SK-N-MC (cell line): ENCODE measurements around the gene GSG1L.
"Not testable (repeated sequence)": the region's sequence is repeated elsewhere in the genome, so short reads cannot be mapped to it uniquely, and the experiment has no call there.

ENCODE experiments used
- DNase-seq: peaks from one replicate; pipeline ENCODE4 v3.0.0-alpha.2; 2011; ENCODE audit warnings: low read depth, low spot score
- H3K27ac ChIP-seq: fragments of 200-600 bp; sonication (generic); 2 replicates; pipeline ENCODE4 v1.5.1; 2016; ENCODE audit warnings: mixed run types
- H3K36me3 ChIP-seq: fragments of 200-600 bp; sonication (generic); 2 replicates; pipeline ENCODE4 v1.6.1; 2017; ENCODE audit warnings: antibody characterized with exemption, low read length, mixed read lengths; ENCODE audit not compliant: insufficient read depth
- H3K4me3 ChIP-seq: fragments of 200-600 bp; sonication (generic); 2 replicates; pipeline ENCODE4 v1.5.1; 2016
- H3K9ac ChIP-seq: fragments of 200-600 bp; sonication (generic); 2 replicates; pipeline ENCODE4 v1.8.0; 2017; ENCODE audit warnings: mixed run types, mixed read lengths; ENCODE audit not compliant: insufficient read length
- H3K9me3 ChIP-seq: fragments of 200-600 bp; sonication (generic); 2 replicates; pipeline ENCODE4 v1.6.1; 2017; ENCODE audit warnings: low read depth, mild to moderate bottlenecking, antibody characterized with exemption, low read length, moderate library complexity, mixed read lengths
- EZH2 ChIP-seq: fragments of 200-600 bp; sonication (generic); IDR thresholded peaks from one replicate; pipeline ENCODE4 v1.6.1; 2017; ENCODE audit warnings: antibody characterized with exemption
- FOXP2 ChIP-seq: optimal IDR thresholded peaks from 2 replicates; pipeline ENCODE3; 2011; ENCODE audit warnings: mild to moderate bottlenecking, moderate library complexity; ENCODE audit not compliant: insufficient read depth; ENCODE audit errors: extremely low read length, control extremely low read depth
- POLR2AphosphoS5 ChIP-seq: IDR thresholded peaks from 2 replicates; pipeline ENCODE4 v1.6.1; 2012; ENCODE audit warnings: mild to moderate bottlenecking, low read depth, low read length, borderline replicate concordance

The GSG1L gene

DNA sequence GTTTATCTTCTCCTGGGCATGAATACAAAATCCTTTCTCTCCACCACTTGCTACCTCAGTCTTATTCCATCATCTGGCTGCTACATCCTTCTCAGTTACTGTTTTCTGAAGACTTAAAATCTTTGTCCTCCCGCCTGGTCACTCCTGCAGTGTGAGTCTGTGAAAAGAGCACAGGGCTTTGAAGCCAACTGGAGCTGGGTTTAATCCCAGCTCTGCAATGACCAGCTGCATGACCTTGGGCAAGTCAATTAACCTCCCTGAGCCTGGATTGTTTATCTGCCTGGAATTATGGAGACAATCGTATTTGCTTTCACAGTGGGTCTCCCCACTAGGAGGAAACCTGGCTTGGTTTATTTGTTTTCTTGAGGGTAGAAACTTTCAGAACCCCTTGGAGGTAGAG is 183.2 kb downstream of the GSG1L start:
- H3K27ac ChIP-seq = no peak overlapping the region
- H3K9me3 ChIP-seq = no peaks in the 10 kb centered on the region
- no peak overlapping the region for H3K4me3 ChIP-seq
- H3K9ac ChIP-seq = no peak overlapping the region
- TF ChIP-seq FOXP2 (no peak), POLR2AphosphoS5 (no peak), EZH2 (no peak)
- DNase-seq = no peak
- no peaks in the 10 kb centered on the region for H3K36me3 ChIP-seq

- Histone ChIP-seq H3K4me3 (no peak overlapping the region), H3K27ac (no peak overlapping the region), H3K9me3 (no peaks in the 10 kb centered on the region), H3K36me3 (no peaks in the 10 kb centered on the region), H3K9ac (no peak overlapping the region)
- no peak for DNase-seq
- TF ChIP-seq FOXP2 = no peak
- no peak for TF ChIP-seq EZH2
- no peak for TF ChIP-seq POLR2AphosphoS5
Observed at GRCh38 chr16:27879601-27880247, 183.8 kb downstream of the GSG1L start.

GRCh38 chr16:27872627-27873026 is 190.9 kb downstream of the GSG1L start:
- not testable (repeated sequence) for H3K9me3 ChIP-seq, H3K36me3 ChIP-seq, H3K27ac ChIP-seq, H3K4me3 ChIP-seq, DNase-seq, H3K9ac ChIP-seq

- TF ChIP-seq POLR2AphosphoS5 = no peak
- TF ChIP-seq FOXP2 = no peak
- no peak for TF ChIP-seq EZH2
- no peak overlapping the region for H3K9ac ChIP-seq
- H3K4me3 ChIP-seq = no peak overlapping the region
- DNase-seq = no peak
- H3K9me3 ChIP-seq = no peaks in the 10 kb centered on the region
- no peaks in the 10 kb centered on the region for H3K36me3 ChIP-seq
- no peak overlapping the region for H3K27ac ChIP-seq
Observed at GRCh38 chr16:27870116-27870798, 193.3 kb downstream of the GSG1L start.

DNA sequence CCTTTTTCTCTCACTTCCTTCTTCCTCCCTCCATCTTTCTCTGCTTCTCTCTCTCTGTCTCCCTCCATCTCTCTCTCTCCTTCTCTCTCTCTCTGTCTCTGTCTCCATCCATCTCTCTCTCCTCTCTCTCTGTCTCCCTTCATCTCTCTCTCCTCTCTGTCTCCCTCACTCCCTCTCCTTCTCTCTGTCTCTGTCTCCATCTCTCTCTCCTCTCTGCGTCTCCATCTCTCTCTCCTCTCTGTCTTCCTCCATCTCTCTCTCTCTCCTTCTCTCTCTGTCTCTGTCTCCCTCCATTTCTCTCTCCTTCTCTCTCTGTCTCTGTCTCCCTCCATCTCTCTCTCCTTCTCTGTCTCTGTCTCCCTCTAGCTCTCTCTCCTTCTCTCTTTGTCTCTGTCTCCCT is 194.1 kb downstream of the GSG1L start:
- TF ChIP-seq EZH2 = no peak
- no peak for TF ChIP-seq POLR2AphosphoS5
- no peak for TF ChIP-seq FOXP2
- DNase-seq = no peak
- Histone ChIP-seq H3K9me3 (no peaks in the 10 kb centered on the region), H3K36me3 (no peaks in the 10 kb centered on the region), H3K9ac (no peak overlapping the region), H3K27ac (no peak overlapping the region), H3K4me3 (no peak overlapping the region)

DNA sequence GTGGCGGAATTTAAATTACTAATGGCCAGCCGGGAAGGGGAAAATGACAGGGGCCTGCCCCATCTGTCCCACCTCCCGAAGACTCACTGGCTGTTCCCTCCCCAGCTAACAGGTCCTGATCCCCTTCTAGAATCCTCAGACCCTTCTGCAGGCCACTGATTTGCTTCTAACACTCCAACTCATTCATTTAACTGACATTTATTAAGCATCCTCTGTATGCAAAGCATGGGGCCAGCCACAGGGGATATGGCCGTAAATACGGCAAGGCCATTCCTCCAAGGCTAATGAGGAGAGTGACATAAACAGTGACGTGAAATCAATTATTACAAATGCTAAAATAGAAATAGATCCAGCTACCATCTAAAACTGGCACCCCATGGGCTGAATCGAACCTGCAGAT is 195.3 kb downstream of the GSG1L start:
- no peaks in the 10 kb centered on the region for H3K9me3 ChIP-seq
- DNase-seq = no peak
- no peak overlapping the region for H3K9ac ChIP-seq
- TF ChIP-seq FOXP2 = no peak
- TF ChIP-seq EZH2 = no peak
- no peak for TF ChIP-seq POLR2AphosphoS5
- H3K36me3 ChIP-seq = no peaks in the 10 kb centered on the region
- H3K4me3 ChIP-seq = no peak overlapping the region
- H3K27ac ChIP-seq = no peak overlapping the region

- Histone ChIP-seq H3K4me3 (no peak overlapping the region), H3K36me3 (no peaks in the 10 kb centered on the region), H3K9ac (no peak overlapping the region), H3K9me3 (no peaks in the 10 kb centered on the region), H3K27ac (no peak overlapping the region)
- peak; percentile 2 for DNase-seq
- TF ChIP-seq EZH2 (no peak), POLR2AphosphoS5 (no peak), FOXP2 (no peak)
Observed at GRCh38 chr16:27867122-27868110, 196.1 kb downstream of the GSG1L start.

GRCh38 chr16:27863377-27863776 is 200.1 kb downstream of the GSG1L start:
- no peak for TF ChIP-seq POLR2AphosphoS5
- no peak for TF ChIP-seq FOXP2
- no peak for TF ChIP-seq EZH2
- H3K27ac ChIP-seq = no peak overlapping the region

DNA sequence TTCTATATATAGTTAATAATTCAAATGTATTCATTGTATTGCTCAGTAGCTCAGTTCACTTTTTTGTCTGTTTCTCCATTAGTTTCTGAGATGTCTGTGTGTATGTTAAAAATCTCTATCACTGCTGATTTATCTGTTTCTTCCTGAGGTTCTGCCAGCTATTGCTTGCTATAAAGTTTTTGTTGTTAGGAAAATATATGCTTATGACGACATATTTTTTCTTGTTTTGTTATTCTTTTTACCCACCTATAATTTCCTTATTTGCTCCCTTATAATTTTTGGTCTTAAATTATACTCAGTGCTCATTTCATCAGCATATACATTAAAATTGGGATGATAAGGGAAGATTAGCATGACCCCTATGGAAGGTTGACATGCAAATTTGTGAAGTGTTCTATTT is 200.6 kb downstream of the GSG1L start:
- Histone ChIP-seq H3K9ac (no peak overlapping the region), H3K36me3 (no peaks in the 10 kb centered on the region), H3K9me3 (no peaks in the 10 kb centered on the region), H3K27ac (no peak overlapping the region), H3K4me3 (no peak overlapping the region)
- TF ChIP-seq POLR2AphosphoS5 = no peak
- DNase-seq = no peak

More at GRCh38 chr16:27863377-27863776, 200.1 kb downstream of the GSG1L start:
- Histone ChIP-seq H3K36me3 (no peaks in the 10 kb centered on the region), H3K4me3 (no peak overlapping the region), H3K9me3 (no peaks in the 10 kb centered on the region), H3K9ac (no peak overlapping the region)
- no peak for DNase-seq
